KMS-11 (cell line): Measurements from ENCODE around the gene TXNDC5.

Experiments used
- H2AFZ ChIP-seq: fragments of 200-600 bp; sonication (generic); 2 replicates; pipeline ENCODE4 v1.6.1; 2016; ENCODE audit warnings: antibody characterized with exemption, mixed run types, low read depth
- H3K27ac ChIP-seq: fragments of 200-600 bp; sonication (generic); 2 replicates; pipeline ENCODE4 v1.6.1; 2016; ENCODE audit warnings: mild to moderate bottlenecking, mixed run types
- H3K27me3 ChIP-seq: fragments of 200-600 bp; sonication (generic); 2 replicates; pipeline ENCODE4 v1.6.1; 2017; ENCODE audit warnings: mild to moderate bottlenecking, low read depth, mixed run types, moderate library complexity; ENCODE audit not compliant: insufficient read depth
- H3K36me3 ChIP-seq: fragments of 200-600 bp; sonication (generic); 2 replicates; pipeline ENCODE4 v1.6.1; 2017; ENCODE audit warnings: mild to moderate bottlenecking, mixed run types; ENCODE audit not compliant: insufficient read depth
- H3K4me1 ChIP-seq: fragments of 200-600 bp; sonication (generic); 2 replicates; pipeline ENCODE4 v1.6.1; 2016; ENCODE audit warnings: mild to moderate bottlenecking, low read depth, mixed run types; ENCODE audit not compliant: poor library complexity, severe bottlenecking
- H3K4me2 ChIP-seq: fragments of 200-600 bp; sonication (generic); 2 replicates; pipeline ENCODE4 v1.7.0; 2016; ENCODE audit warnings: mild to moderate bottlenecking, mixed run types
- H3K4me3 ChIP-seq: fragments of 200-600 bp; sonication (generic); IDR thresholded peaks from 2 replicates; pipeline ENCODE4 v1.6.1; 2017; ENCODE audit warnings: low read depth, low read length, mixed read lengths; ENCODE audit not compliant: insufficient read depth
- H3K79me2 ChIP-seq: fragments of 200-600 bp; sonication (generic); 2 replicates; pipeline ENCODE4 v1.6.1; 2016; ENCODE audit warnings: low read depth, mixed run types; ENCODE audit not compliant: insufficient read depth
- H3K9ac ChIP-seq: fragments of 200-600 bp; sonication (generic); 2 replicates; pipeline ENCODE4 v1.6.1; 2016; ENCODE audit warnings: mild to moderate bottlenecking, mixed run types
- H4K20me1 ChIP-seq: fragments of 200-600 bp; sonication (generic); 2 replicates; pipeline ENCODE4 v1.6.1; 2016; ENCODE audit warnings: mild to moderate bottlenecking, mixed run types; ENCODE audit not compliant: insufficient read depth
- CTCF ChIP-seq: fragments of 200-600 bp; sonication (generic); conservative IDR thresholded peaks from 2 replicates; pipeline ENCODE4 v1.6.1; 2017; ENCODE audit warnings: low read depth, mild to moderate bottlenecking, antibody characterized with exemption, low read length, moderate library complexity, mixed read lengths

Gene TXNDC5

GRCh38 chr6:7924867-7925266, 14.3 kb upstream of the TXNDC5 start:
- no peaks in the 10 kb centered on the region for H3K79me2 ChIP-seq
- no peak overlapping the region for H3K9ac ChIP-seq
- H4K20me1 ChIP-seq: no peaks in the 10 kb centered on the region
- H3K4me2 ChIP-seq: no peak overlapping the region
- no peak overlapping the region for H3K4me3 ChIP-seq
- peaks cover 12% of the 10 kb centered on the region for H3K4me1 ChIP-seq
- no peak overlapping the region for H2AFZ ChIP-seq
- H3K36me3 ChIP-seq: no peaks in the 10 kb centered on the region
- no peaks in the 10 kb centered on the region for H3K27me3 ChIP-seq
- H3K27ac ChIP-seq: no peak overlapping the region
- no peak for TF ChIP-seq CTCF

- H3K4me2 ChIP-seq: no peak overlapping the region
- no peak overlapping the region for H2AFZ ChIP-seq
- no peak for TF ChIP-seq CTCF
- no peak overlapping the region for H3K4me3 ChIP-seq
- no peaks in the 10 kb centered on the region for H3K36me3 ChIP-seq
- no peak overlapping the region for H3K27ac ChIP-seq
- no peak overlapping the region for H3K9ac ChIP-seq
- H4K20me1 ChIP-seq: no peaks in the 10 kb centered on the region
- no peaks in the 10 kb centered on the region for H3K27me3 ChIP-seq
- no peaks in the 10 kb centered on the region for H3K79me2 ChIP-seq
- peaks cover 35% of the 10 kb centered on the region for H3K4me1 ChIP-seq
Measured at GRCh38 chr6:7922596-7922995, 12.0 kb upstream of the TXNDC5 start.

- Histone ChIP-seq H3K27me3 (no peaks in the 10 kb centered on the region), H2AFZ (no peak overlapping the region), H3K36me3 (no peaks in the 10 kb centered on the region), H3K4me2 (no peak overlapping the region), H3K4me1 (peaks cover 44% of the 10 kb centered on the region), H3K27ac (no peak overlapping the region), H3K9ac (no peak overlapping the region), H4K20me1 (no peaks in the 10 kb centered on the region), H3K79me2 (no peaks in the 10 kb centered on the region), H3K4me3 (no peak overlapping the region)
- no peak for TF ChIP-seq CTCF
Measured at GRCh38 chr6:7921632-7922092, 11.1 kb upstream of the TXNDC5 start.

GRCh38 chr6:7921046-7921445, 10.5 kb upstream of the TXNDC5 start:
- H2AFZ ChIP-seq: no peak overlapping the region
- H3K27me3 ChIP-seq: no peaks in the 10 kb centered on the region
- H3K9ac ChIP-seq: no peak overlapping the region
- no peak overlapping the region for H3K27ac ChIP-seq
- H3K4me2 ChIP-seq: no peak overlapping the region
- H3K4me3 ChIP-seq: no peak overlapping the region
- H3K36me3 ChIP-seq: no peaks in the 10 kb centered on the region
- no peaks in the 10 kb centered on the region for H3K79me2 ChIP-seq
- H3K4me1 ChIP-seq: peaks cover 50% of the 10 kb centered on the region
- no peak for TF ChIP-seq CTCF
- H4K20me1 ChIP-seq: no peaks in the 10 kb centered on the region
